ENCODE measurements around the gene ARHGEF28.

Gene ARHGEF28

DNA sequence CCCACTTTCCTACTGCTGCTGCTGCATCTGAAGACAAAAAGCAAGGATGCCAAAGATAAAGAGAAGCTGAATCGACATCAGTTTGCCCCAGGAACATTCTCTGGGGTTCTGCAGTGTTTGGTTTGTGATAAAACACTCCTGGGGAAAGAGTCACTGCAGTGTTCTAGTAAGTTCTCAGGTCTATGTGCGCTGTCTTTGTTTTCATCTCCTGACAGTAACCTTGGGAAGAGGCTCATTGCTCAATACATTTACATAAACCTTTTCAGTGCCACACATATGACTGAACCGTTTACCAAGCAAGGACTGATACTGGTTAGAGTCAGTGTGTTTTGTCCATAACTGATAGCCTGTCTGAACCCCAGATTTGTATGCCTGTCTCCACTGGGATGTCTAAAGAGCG lies 232.1 kb downstream of the ARHGEF28 start:
- Histone ChIP-seq H3K9ac (ENCODE audit: low read length) (no peak overlapping the region), H2AK5ac (ENCODE audit: low read length, severe bottlenecking) (no peak overlapping the region), H2BK12ac (ENCODE audit: low read length in 2 of 2) (no peak overlapping the region), H3K79me1 (replicated peaks; ENCODE audit: low read length, poor library complexity, severe bottlenecking) (peaks cover 27% of the 10 kb centered on the region), H2BK5ac (ENCODE audit: low read depth, low read length, poor library complexity, severe bottlenecking) (no peak overlapping the region), H3K4me2 (ENCODE audit: low read length, poor library complexity, severe bottlenecking) (no peak overlapping the region), H3K9me3 (ENCODE audit: control insufficient read depth, low read length) (no peaks in the 10 kb centered on the region), H4K8ac (ENCODE audit: low read length) (no peak overlapping the region), H3K14ac (ENCODE audit: low read length in 2 of 2) (no peak overlapping the region), H3K27ac (ENCODE audit: low read length, poor library complexity, severe bottlenecking) (no peak overlapping the region), H4K91ac (ENCODE audit: low read length) (no peak overlapping the region), H3K4ac (ENCODE audit: low read depth in 1 of 2, low read length in 2 of 2) (no peak overlapping the region), H3K36me3 (ENCODE audit: control insufficient read depth in 1 of 2, insufficient read depth in 2 of 2, low read depth in 1 of 2, low read length in 2 of 2) (peaks cover 0 to 28% of the 10 kb centered on the region in 2 experiments), H3K23ac (ENCODE audit: low read length in 2 of 2) (no peak overlapping the region), H2BK120ac (ENCODE audit: low read depth, low read length) (no peak overlapping the region), H3K4me1 (ENCODE audit: control insufficient read depth, insufficient read depth, low read depth, low read length) (no peaks in the 10 kb centered on the region), H2AFZ (ENCODE audit: low read depth, low read length) (no peak overlapping the region), H3K4me3 (ENCODE audit: insufficient read depth in 1 of 2, low read depth in 1 of 2, low read length in 2 of 2) (no peak overlapping the region), H3K27me3 (ENCODE audit: control insufficient read depth in 1 of 2, insufficient read depth in 1 of 2, low read length in 2 of 2) (no peaks in the 10 kb centered on the region), H2BK15ac (ENCODE audit: low read depth, poor library complexity, severe bottlenecking) (no peak overlapping the region), H3K18ac (ENCODE audit: low read depth in 1 of 2, low read length in 2 of 2) (no peak overlapping the region)
- WGBS, result 97% methylated on average over 4 of the region's 4 CpGs
- DNase-seq, result no peak

DNA sequence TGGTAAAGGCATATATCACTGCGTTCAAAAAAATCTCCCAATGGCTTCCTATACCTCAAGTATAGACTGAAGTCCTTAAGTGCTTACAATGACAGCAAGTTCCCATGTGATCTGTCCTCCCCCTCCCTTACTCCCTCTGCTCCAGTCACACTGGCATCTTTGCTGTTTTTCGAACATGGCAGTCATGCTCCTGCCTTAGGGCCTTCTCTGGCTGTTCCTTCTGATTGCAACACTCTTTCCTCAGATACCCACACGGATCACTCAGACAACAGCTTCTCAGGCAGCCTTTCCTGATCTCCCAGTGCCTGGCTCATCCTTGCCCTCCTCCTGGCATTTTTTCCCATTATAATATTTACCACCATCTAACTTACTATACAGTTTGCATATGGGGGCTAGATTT lies 232.8 kb downstream of the ARHGEF28 start:
- H3K4me3 ChIP-seq (ENCODE audit: insufficient read depth in 1 of 2, low read depth in 1 of 2, low read length in 2 of 2), result no peak overlapping the region
- no peak overlapping the region for H2BK5ac ChIP-seq (ENCODE audit: low read depth, low read length, poor library complexity, severe bottlenecking)
- H3K4me1 ChIP-seq (ENCODE audit: control insufficient read depth, insufficient read depth, low read depth, low read length), result no peaks in the 10 kb centered on the region
- H3K23ac ChIP-seq (ENCODE audit: low read length in 2 of 2), result no peak overlapping the region
- no peak overlapping the region for H3K18ac ChIP-seq (ENCODE audit: low read depth in 1 of 2, low read length in 2 of 2)
- H3K36me3 ChIP-seq (ENCODE audit: control insufficient read depth in 1 of 2, insufficient read depth in 2 of 2, low read depth in 1 of 2, low read length in 2 of 2), result peaks cover 0 to 30% of the 10 kb centered on the region in 2 experiments
- no peak overlapping the region for H3K14ac ChIP-seq (ENCODE audit: low read length in 2 of 2)
- no peak overlapping the region for H3K9ac ChIP-seq (ENCODE audit: low read length)
- H2BK12ac ChIP-seq (ENCODE audit: low read length in 2 of 2), result no peak overlapping the region
- no peak overlapping the region for H2AK5ac ChIP-seq (ENCODE audit: low read length, severe bottlenecking)
- H3K4me2 ChIP-seq (ENCODE audit: low read length, poor library complexity, severe bottlenecking), result no peak overlapping the region
- H2AFZ ChIP-seq (ENCODE audit: low read depth, low read length), result no peak overlapping the region
- H3K27me3 ChIP-seq (ENCODE audit: control insufficient read depth in 1 of 2, insufficient read depth in 1 of 2, low read length in 2 of 2), result no peaks in the 10 kb centered on the region
- WGBS, result 84% methylated on average over 3 of the region's 3 CpGs
- no peak for DNase-seq
- H2BK15ac ChIP-seq (ENCODE audit: low read depth, poor library complexity, severe bottlenecking), result no peak overlapping the region
- no peak overlapping the region for H2BK120ac ChIP-seq (ENCODE audit: low read depth, low read length)
- H4K91ac ChIP-seq (ENCODE audit: low read length), result no peak overlapping the region
- no peak overlapping the region for H4K8ac ChIP-seq (ENCODE audit: low read length)
- no peak overlapping the region for H3K4ac ChIP-seq (ENCODE audit: low read depth in 1 of 2, low read length in 2 of 2)
- no peak overlapping the region for H3K27ac ChIP-seq (ENCODE audit: low read length, poor library complexity, severe bottlenecking)
- H3K79me1 ChIP-seq (replicated peaks; ENCODE audit: low read length, poor library complexity, severe bottlenecking), result peaks cover 29% of the 10 kb centered on the region
- no peaks in the 10 kb centered on the region for H3K9me3 ChIP-seq (ENCODE audit: control insufficient read depth, low read length)

DNA sequence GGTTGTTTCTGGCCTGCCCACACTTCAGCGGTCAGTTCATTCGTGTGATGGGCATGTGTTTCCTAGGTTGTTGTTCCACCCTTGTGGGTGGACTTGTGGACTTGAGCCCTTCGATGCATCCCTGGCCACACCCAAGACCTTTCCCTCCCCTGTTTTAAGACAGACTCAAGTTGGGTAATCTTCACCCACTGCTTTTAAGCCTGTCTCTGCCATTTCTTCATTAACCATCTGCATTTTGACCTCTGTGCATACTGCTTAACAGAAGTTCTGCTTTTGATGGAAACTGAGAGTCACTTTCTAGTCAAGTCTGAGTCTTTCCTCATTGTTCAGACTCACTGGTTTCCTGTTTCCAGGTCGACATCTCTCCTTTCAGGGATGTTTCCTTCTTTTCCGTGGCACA lies 233.7 kb downstream of the ARHGEF28 start:
- peaks cover 28% of the 10 kb centered on the region for H3K79me1 ChIP-seq (replicated peaks; ENCODE audit: low read length, poor library complexity, severe bottlenecking)
- no peaks in the 10 kb centered on the region for H3K9me3 ChIP-seq (ENCODE audit: control insufficient read depth, low read length)
- H3K36me3 ChIP-seq (ENCODE audit: control insufficient read depth in 1 of 2, insufficient read depth in 2 of 2, low read depth in 1 of 2, low read length in 2 of 2), result peaks cover 0 to 29% of the 10 kb centered on the region in 2 experiments
- H3K9ac ChIP-seq (ENCODE audit: low read length), result no peak overlapping the region
- no peak overlapping the region for H2BK120ac ChIP-seq (ENCODE audit: low read depth, low read length)
- H3K18ac ChIP-seq (ENCODE audit: low read depth in 1 of 2, low read length in 2 of 2), result no peak overlapping the region
- no peaks in the 10 kb centered on the region for H3K27me3 ChIP-seq (ENCODE audit: control insufficient read depth in 1 of 2, insufficient read depth in 1 of 2, low read length in 2 of 2)
- 84% methylated on average over 5 of the region's 5 CpGs for WGBS
- H3K4me3 ChIP-seq (ENCODE audit: insufficient read depth in 1 of 2, low read depth in 1 of 2, low read length in 2 of 2), result no peak overlapping the region
- H3K4me2 ChIP-seq (ENCODE audit: low read length, poor library complexity, severe bottlenecking), result no peak overlapping the region
- H3K14ac ChIP-seq (ENCODE audit: low read length in 2 of 2), result no peak overlapping the region
- no peak overlapping the region for H2BK15ac ChIP-seq (ENCODE audit: low read depth, poor library complexity, severe bottlenecking)
- no peak overlapping the region for H2AFZ ChIP-seq (ENCODE audit: low read depth, low read length)
- H2AK5ac ChIP-seq (ENCODE audit: low read length, severe bottlenecking), result no peak overlapping the region
- no peak overlapping the region for H3K4ac ChIP-seq (ENCODE audit: low read depth in 1 of 2, low read length in 2 of 2)
- H3K23ac ChIP-seq (ENCODE audit: low read length in 2 of 2), result no peak overlapping the region
- DNase-seq, result no peak
- H4K91ac ChIP-seq (ENCODE audit: low read length), result no peak overlapping the region
- H4K8ac ChIP-seq (ENCODE audit: low read length), result no peak overlapping the region
- H2BK5ac ChIP-seq (ENCODE audit: low read depth, low read length, poor library complexity, severe bottlenecking), result no peak overlapping the region
- H2BK12ac ChIP-seq (ENCODE audit: low read length in 2 of 2), result no peak overlapping the region
- no peak overlapping the region for H3K27ac ChIP-seq (ENCODE audit: low read length, poor library complexity, severe bottlenecking)
- H3K4me1 ChIP-seq (ENCODE audit: control insufficient read depth, insufficient read depth, low read depth, low read length), result peaks cover 2% of the 10 kb centered on the region

DNA sequence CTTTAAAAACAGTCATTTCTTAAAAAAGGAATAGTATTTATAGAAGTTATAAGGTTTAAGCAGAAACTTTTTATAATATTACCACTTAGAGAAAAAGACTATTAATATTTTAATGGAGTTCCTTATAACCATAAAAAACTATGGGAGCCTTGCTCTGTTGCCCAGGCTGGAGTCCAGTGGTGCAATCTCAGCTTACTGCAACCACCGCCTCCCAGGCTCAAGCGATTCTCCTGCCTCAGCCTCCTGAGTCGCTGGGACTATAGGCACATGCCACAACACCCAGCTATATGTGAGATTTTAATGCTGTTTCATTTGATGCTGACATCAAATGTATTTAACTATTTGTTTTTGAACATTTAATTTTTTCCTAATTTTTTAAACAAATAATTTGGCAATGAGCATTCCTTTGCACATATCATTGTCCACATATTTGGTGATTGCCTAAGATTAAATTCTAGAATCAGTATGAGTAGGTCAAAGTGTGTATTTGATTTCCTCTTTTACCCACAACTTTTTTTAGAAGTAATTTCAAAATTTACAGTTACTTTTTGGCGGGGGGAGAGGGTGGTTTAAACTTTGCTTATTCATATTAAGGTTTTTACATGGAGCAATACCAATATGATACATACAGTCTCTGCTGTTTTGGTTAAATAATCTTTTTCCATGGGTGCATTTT lies 235.5 kb downstream of the ARHGEF28 start:
- peaks cover 34% of the 10 kb centered on the region for H3K79me1 ChIP-seq (replicated peaks; ENCODE audit: low read length, poor library complexity, severe bottlenecking)
- H2BK12ac ChIP-seq (ENCODE audit: low read length in 2 of 2), result no peak overlapping the region
- H2BK5ac ChIP-seq (ENCODE audit: low read depth, low read length, poor library complexity, severe bottlenecking), result no peak overlapping the region
- no peak overlapping the region for H2BK15ac ChIP-seq (ENCODE audit: low read depth, poor library complexity, severe bottlenecking)
- no peak overlapping the region for H3K4ac ChIP-seq (ENCODE audit: low read depth in 1 of 2, low read length in 2 of 2)
- H3K27ac ChIP-seq (ENCODE audit: low read length, poor library complexity, severe bottlenecking), result no peak overlapping the region
- no peak overlapping the region for H4K8ac ChIP-seq (ENCODE audit: low read length)
- H2AFZ ChIP-seq (ENCODE audit: low read depth, low read length), result no peak overlapping the region
- no peak overlapping the region for H3K9ac ChIP-seq (ENCODE audit: low read length)
- H2AK5ac ChIP-seq (ENCODE audit: low read length, severe bottlenecking), result no peak overlapping the region
- no peak for DNase-seq
- peaks cover 2% of the 10 kb centered on the region for H3K4me1 ChIP-seq (ENCODE audit: control insufficient read depth, insufficient read depth, low read depth, low read length)
- 90% methylated on average over 2 of the region's 4 CpGs for WGBS
- H2BK120ac ChIP-seq (ENCODE audit: low read depth, low read length), result no peak overlapping the region
- H3K4me2 ChIP-seq (ENCODE audit: low read length, poor library complexity, severe bottlenecking), result no peak overlapping the region
- H3K4me3 ChIP-seq (ENCODE audit: insufficient read depth in 1 of 2, low read depth in 1 of 2, low read length in 2 of 2), result no peak overlapping the region
- H3K36me3 ChIP-seq (ENCODE audit: control insufficient read depth in 1 of 2, insufficient read depth in 2 of 2, low read depth in 1 of 2, low read length in 2 of 2), result peaks cover 0 to 37% of the 10 kb centered on the region in 2 experiments
- no peak overlapping the region for H3K23ac ChIP-seq (ENCODE audit: low read length in 2 of 2)
- H3K14ac ChIP-seq (ENCODE audit: low read length in 2 of 2), result no peak overlapping the region
- H3K27me3 ChIP-seq (ENCODE audit: control insufficient read depth in 1 of 2, insufficient read depth in 1 of 2, low read length in 2 of 2), result no peaks in the 10 kb centered on the region
- no peak overlapping the region for H3K18ac ChIP-seq (ENCODE audit: low read depth in 1 of 2, low read length in 2 of 2)
- no peak overlapping the region for H4K91ac ChIP-seq (ENCODE audit: low read length)
- H3K9me3 ChIP-seq (ENCODE audit: control insufficient read depth, low read length), result no peaks in the 10 kb centered on the region

All from mesenchymal stem cell (in vitro differentiated cells and primary cell).